HCEC 1CT (cell line): Measurements from ENCODE around the gene ALG2.

ENCODE experiments used
- DNase-seq: peaks from one replicate; pipeline ENCODE4 v3.0.0-alpha.2; 2017

Gene ALG2, protein sequence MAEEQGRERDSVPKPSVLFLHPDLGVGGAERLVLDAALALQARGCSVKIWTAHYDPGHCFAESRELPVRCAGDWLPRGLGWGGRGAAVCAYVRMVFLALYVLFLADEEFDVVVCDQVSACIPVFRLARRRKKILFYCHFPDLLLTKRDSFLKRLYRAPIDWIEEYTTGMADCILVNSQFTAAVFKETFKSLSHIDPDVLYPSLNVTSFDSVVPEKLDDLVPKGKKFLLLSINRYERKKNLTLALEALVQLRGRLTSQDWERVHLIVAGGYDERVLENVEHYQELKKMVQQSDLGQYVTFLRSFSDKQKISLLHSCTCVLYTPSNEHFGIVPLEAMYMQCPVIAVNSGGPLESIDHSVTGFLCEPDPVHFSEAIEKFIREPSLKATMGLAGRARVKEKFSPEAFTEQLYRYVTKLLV

DNA sequence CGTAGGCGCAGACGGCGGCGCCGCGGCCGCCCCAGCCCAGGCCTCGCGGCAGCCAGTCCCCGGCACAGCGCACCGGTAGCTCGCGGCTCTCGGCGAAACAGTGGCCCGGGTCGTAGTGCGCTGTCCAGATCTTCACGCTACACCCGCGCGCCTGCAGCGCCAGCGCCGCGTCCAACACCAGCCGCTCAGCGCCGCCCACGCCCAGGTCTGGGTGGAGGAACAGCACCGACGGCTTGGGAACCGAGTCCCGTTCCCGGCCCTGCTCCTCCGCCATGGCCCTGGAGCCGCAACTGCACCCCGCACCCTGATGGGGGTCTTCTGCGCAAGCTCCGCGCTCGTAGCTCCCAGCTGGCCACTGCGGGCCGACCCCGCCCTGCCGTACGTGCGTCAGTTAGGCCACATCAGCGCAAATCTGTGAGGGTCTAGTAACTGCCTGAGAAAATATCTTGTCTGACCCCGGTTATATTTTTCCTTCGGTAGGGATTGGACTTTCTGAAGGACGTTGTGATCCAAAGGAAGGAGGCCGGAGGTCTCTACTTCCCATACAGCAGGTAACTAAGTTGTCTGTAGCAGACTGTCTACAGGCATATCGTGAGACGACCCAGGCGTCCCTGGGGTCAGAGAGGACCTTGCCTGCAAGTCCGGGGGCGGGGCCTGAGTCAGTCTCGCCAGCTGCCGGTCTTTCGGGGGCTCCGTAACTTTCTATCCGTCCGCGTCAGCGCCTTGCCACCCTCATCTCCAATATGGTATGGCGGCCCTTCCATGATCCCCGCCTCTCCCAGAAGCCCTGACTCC is at the start of gene ALG2, which contains the start of gene SEC61B:
Gene ALG2 (minus strand): TSS at position 322 of the 795 bp plus-strand sequence. CDS start 48 bp downstream, at position 274.
Gene SEC61B (plus strand): TSS at position 662 of the 795 bp plus-strand sequence. CDS start 82 bp downstream, at position 744.
- DNase-seq: peak; percentile 95

DNA sequence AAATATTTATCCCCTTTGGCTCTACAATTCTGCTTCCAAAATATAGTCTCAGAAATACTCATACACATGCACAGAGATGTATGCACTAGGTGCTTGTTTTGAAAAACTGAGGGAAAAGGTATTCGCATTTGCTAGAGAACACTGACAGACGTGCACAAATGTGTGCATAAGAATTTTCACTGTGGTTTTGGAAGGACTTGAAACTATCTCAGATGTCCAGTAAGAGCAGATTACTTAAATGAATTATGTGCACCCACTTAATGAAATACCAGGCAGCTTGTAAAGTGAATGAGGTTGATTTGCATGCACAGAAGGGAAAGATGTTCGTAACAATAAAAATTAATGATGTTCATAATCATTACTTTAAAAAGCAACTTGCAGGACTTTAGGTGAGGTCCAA is 48.7 kb upstream of the ALG2 start:
- DNase-seq: no peak

DNA sequence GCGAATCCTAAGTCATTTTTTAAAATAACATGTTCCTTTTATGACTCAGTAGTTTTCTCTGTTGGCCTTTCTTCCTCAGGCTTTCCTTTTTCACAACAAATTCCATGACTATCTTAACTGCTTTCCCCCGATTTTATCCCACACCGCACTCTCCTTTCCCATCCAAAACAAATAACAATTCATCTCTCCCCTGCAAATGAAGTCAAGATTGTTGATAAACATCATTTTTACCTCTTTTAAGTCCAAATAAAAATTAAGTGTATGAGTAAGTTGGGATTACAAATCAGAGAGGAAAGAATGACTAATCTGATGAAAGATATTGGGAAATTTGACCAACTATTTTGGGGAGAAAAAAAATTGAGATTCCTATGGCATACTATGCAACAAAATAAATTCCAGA is 47.7 kb upstream of the ALG2 start:
- DNase-seq: peak; percentile 86

DNA sequence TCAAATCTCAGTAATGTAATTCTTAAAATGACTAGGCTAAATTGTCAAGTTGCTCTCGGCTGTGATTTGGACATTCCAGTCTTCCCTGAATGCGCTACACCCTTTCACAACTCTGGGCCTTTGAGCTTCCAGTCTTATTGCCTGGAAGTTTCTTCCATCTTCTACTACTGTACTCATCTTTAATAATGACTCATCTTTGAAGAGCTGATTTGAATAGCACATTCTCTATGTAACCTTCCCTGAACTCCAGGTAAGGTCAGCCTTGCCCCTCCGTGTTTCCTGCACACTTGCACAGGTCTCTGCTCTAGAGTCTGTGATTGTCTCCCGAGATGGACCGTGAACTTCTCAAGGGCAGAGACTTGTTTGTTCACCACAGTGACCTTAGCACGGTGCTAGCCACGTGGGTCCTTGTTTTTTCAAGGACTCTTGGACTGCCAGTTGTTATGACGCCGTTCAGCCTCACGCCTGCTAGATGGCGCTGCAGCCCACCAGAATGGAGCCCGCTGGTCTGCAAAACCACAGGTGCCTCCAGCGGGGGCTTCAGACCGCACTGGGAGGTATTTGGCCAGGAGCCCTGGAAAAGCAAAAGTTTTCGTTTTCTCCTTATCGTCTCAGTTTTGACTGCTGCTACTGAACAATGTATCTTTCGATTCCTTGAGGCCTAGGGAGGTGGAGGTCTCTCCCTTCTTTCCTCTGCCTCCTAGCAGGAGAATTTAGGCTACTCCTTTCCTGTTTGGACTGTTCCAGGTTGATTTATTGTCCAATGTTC is 44.7 kb upstream of the ALG2 start:
- peak; percentile 52 for DNase-seq

DNA sequence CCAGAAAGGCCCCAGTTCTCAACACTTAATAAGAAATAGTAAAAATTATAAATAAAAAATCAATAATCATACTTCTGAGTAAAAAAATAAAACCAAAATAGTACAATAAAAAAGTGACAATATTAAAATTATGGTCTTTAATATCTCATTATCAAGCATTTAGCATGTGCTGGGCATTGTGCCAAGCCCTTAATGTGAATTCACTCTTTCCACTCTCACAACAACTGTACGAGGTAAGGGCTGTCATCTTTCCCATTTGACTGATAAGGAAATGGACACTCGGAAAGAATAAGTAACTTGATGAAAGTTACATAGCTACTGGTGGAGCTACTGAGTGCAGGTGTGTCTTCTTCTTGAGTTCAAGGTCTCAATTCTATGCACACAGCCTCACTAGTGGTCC is 43.9 kb upstream of the ALG2 start:
- no peak for DNase-seq

DNA sequence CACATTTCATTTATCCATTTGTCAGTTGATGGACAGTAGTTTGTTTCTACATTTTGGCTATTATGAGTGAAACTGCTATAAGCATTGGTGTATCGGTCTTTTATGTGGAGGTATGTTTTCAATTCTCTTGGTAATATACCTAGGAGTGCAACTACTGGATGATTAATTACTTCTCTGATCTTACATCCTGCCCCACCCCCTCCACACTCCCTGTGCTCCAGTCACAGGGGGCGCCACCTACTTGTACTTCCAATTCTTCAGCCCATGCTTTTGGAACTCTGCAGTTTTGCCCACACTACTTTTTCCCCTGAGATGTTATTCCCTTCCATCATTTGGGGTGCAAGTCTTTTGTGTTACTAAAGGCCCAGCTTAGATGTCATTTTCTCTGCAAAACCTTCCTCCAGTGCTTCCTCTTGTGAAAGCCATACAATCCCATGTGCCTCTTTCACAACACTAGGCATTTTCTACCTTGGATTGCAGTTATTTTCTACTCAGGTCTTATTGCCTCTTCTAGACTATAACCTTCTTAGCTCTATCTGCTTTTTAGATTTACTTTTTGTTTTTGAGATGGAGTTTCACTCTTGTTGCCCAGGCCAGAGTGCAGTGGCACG is 42.4 kb upstream of the ALG2 start:
- peak; percentile 48 for DNase-seq

DNA sequence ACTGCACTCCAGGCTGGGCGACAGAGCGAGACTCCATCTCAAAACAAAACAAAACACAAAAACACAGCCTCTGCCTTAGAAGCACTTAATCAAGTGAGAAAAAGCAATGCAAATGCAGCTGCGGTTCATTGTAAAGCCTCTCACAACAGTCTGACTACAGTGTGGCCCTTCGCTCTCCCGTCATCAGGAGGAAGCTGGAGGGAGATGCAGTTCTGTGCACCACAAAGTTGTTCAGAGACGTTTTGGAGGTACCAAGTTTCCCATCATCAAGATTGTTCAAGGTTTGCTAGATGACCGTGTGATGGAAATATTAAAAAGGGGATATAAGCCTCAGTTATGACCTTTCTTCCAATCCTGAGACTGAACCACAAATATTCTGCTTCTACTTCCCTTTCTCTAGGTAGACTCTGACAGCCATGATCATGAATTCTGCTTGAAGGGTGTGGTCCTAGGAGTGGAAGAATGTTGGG is 41.2 kb upstream of the ALG2 start:
- DNase-seq: no peak

DNA sequence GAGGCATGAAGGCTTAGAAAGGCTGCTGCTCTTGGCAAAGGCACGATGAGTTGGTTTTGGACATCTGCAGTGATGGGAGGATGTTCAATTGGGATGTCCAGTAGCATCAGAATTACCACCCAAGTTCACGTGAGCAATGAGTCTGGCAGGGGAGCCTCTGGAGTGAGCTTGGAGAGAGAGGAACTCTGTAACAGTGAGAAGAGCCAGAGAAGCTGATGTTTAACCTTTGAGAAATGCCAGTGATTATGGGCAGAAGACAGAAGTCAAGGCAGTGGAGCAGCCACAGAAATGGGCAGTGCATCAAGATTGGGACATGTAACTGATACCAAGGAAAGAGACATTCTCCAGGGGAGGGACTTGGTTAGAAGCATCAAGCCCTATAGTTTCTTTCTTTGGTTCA is 40.2 kb upstream of the ALG2 start:
- DNase-seq: no peak

DNA sequence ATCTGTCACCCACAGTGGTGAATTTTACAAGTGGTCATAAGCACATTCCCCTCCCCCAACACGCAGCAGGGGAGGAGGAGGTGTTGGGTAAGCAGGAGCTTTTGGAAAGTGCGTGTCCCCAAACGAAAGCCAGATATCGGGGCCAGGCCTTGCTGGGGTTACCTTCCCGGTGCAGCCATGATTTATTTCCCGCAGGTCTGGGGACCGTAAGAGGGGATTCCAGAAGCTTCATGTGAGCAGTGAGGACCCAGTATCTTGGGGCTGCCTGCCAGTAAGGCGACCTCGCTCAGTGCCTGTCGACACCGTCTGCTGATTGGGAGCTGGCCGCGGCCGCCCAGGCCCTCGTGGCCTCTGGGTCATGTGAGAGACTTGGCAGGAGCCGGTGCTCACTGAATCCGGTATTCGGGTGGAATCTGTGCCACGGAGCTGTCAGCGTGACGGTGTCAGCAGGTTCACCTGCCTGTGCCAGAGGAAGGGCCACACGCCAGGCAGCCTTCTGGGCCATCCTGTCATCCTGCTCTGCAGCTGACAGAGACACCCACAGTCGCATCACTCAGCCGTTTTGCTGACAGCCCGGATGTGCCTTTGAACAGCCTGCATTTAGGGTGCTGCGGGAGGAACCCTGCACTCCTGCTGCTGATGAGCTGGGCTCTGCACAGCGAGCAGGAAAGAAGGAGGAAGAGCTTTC is 37.6 kb upstream of the ALG2 start:
- peak; percentile 8 for DNase-seq

DNA sequence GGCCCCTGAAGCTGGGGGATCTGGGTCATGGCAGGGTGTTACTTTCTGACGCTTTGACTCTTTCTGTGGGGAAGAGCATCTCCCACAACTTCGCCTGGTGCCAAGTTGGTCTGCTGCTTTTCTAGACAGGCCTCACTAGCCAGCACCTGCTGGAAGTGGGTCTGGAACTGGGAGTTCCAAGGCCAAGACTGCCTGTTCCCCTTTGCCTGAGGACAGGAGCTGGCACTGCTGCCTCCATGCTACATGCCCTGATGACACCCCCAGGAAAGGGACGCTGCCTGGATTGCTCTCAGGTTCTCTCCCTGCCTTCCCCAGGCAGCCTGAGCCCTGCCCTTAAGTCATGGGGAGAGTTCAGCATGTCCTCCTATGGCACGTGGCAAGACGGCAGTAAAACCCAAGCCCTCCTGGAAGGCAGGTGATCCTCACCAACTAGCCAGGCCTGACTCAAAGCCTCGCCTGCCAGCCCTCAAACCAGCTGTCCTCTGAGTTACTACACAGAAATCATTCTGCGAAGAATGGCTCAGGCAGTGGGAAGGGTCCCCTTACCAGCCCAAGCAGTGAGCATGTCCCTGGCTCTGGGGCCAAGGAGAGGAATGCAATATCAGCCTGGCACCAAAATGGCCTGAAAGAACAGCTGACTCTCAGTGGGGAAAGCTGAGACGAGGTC is 36.1 kb upstream of the ALG2 start:
- no peak for DNase-seq

DNA sequence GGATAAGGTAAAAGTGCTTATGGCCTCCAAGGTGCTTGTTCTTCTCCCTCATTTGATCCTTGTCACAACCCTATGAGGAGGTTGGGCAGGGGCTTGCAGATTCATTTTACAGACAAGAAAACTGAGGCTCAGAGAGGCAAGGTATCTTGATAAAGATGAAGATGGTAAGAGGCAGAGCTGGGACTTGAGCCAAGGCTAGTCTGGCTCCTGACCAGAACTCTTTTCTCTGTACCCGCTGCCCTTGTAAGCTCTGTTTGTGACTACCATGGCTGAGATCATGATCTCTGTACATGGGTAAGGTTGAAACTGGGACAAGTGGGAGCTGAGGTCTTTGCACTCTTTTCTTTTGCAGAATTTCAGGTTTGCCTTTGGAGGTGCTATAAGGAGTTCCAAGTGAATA is 33.9 kb upstream of the ALG2 start:
- no peak for DNase-seq

DNA sequence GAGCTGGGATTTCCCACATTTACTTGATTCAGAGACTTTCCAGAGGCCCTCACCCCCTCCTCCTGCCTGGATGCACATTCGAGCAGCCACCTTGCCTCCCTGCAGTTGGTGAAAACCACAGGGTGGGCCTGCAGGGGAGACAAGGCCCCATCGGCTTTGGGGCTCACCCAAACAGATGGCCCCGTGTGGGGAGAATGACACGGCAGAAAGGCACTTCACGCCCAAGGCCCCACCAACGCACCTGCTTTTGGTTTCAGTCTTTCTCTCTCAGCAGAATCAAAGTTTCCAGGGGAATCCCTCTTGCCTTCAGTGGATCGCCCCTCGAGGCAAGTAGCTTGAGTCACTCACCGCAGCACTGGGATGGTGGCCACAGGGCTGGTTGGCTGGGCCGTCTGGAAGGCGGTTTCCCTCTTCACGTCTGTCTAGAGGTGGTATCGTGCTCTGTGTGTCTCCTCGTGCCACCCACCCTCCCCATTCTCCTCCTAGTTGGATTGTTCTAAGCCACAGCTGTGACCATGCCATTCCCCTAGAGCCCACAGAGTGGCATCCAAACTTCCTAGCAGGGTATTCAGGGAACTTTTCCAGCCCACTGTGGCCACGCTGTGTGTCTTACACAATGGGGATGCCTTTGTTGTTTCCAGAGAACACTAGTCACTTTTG is 32.2 kb upstream of the ALG2 start:
- no peak for DNase-seq

DNA sequence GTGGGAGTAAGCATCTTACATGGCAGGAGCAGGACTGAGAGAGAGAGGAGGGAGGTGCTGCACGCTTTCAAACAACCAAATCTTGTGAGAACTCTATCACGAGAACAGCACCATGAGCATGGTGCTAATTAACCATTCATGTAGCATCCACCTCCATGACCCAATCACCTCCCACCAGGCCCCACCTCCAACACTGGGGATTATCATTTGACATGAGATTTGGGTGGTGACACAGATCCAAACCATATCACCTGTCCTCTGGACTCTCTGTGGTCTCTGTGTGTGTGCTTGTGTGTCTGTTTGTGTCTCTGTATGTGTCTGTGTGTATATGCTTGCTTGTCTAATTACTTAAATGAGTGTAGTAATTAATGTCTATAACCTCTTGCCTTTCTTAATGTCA is 31.4 kb upstream of the ALG2 start:
- no peak for DNase-seq

DNA sequence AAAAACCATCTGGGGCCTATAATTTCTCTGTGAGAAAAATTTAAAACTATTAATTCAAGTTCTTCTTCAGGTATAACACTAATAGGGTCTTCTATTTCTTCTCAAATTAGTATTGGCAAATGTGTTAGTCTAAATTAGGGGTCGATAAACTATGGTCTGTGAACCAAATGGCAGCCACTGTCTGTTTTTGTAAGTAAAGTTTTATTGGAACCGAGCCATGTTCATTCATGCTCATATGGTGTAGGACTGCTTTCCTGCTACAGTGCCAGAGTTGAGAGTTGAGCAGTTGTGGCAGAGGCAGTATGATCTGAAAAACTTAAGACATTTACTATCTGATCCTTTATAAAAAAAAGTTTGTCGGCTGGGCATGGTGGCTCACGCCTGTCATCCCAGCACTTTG is 29.4 kb upstream of the ALG2 start:
- DNase-seq: no peak

DNA sequence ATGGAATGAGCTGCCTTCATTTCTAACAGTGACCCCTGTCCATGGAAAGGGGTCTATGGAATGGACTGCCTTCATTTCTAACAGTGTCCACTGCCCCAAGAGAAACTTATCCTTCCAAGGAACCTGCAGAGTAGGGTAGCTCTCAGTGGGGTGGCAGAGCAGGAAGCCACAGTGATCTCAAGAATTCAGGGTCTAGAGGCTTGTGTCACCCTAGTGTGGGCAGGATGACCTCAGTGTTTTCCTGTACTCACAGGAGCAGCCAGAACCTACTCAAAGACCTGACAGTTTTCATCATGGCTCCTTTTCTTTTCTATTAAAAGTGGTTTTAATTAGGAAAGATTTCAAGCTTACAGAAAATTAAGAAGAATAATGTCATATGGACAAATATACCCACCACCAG is 27.9 kb upstream of the ALG2 start:
- DNase-seq: no peak

DNA sequence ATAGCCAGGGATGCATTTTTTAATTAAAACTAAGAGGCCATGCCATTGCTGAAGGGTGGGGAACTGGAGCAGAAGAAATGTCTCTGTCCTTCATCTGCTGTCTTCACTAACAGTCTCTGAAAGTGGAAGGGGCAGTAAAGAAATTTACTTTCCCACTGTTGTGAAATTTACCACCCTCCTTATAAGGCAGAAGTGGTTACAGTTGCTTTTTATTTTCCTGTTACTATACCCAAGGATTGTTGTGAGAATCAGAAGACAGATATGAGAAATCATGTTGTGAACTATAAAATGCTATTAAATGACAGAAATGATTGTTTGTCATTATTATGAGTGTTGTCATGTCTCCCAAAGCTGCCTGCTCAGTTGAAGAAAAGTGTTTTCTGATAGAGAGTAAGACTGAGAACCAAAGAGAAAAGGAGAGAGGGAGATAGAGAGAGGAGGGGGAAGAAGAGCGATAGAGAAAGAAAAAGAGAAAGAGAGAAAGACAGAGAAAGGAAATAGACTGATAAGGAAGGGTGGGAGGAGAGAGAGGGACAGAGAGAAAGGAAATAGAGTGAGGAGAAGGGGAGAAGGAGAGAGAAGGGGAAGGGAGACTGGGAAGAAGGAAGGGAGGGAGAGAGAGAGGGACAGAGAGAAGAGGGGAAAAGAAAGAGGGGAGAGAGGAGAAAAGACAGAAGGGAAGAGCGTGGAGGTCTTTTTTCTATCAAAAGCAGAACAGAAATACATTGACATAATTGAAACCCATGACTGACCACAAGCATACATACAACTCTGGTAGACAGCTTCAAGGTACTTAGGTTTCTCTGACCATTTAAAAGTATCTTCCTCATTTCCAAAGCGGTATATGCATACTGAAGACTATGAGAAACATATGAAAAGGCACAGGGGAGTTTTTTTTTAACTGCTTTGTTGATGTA is 22.9 kb upstream of the ALG2 start:
- DNase-seq: no peak

DNA sequence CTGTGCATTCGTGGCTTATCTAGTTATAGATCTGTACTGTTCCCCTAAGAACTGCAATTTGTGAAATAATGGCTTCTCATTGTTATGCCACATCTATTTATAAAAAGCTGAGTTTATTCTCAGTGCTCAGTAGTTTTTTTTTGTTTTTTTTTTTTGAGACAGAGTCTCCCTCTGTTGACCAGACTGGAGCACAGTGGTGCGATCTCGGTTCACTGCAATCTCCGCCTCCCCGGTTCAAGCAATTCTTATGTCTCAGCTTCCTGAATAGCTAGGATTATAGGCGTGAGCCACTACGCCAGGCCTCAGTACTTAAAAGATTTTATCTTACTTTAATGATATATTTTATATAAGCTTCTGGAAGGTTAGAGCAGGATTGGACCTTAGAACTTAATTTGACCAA is 19.4 kb upstream of the ALG2 start:
- DNase-seq: no peak

DNA sequence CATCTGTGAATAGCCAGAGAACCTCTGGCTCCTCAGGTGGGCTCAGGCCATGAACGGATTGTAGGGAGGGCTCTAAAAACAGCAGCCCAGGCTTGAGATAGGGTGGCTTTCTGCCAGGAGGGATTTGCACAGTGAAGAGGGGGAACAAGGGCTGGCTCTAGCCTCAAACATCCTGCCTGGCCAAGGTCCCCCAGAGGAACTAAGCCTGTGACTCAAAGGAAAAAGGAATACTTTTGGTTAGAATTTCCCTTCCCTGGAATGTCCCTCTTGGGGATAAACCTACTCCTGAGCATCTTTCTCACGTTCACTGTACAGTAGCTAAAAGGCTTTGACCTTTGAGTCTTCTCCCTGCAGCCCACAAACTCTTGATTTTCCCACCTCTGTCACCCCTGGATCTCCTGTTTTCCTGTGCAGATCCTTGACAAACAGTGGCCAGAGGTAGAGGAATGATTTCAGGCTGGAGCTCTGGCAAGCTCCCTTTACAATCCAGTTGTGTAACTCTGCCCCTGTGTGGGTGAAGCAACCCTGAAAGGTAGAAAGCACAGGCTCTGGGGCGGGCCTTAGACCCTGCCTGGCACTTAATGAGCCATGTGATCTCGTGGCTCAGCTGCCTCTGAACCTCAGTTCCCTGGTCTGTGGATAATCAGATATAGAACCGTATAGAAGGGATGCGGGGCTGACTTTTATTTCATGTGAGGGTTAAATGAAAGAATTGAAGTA is 17.8 kb upstream of the ALG2 start:
- DNase-seq: peak; percentile 25

DNA sequence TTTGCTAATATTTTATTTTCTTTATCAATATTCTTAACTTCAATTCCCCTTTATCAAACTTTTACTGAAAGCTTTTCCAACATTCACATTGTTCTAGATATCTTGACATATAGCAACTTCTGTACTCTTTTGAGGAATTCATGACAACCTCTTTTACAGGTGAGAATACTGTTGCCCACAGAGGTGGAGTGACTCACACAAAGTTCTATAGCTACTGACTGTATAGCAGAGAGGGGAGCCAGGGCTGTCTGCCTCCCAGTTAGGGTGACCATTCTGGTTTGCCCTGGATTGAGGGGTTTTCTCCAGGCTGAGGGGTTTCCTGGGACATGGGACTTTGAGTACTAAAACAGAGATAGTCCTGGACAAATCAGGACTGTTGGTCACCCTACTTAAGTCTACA is 16.6 kb upstream of the ALG2 start:
- no peak for DNase-seq
